Measurements from ENCODE around the gene HPCA.
"Not testable (repeated sequence)": the region's sequence is repeated elsewhere in the genome, so short reads cannot be mapped to it uniquely, and the experiment has no call there.

The HPCA gene

DNA sequence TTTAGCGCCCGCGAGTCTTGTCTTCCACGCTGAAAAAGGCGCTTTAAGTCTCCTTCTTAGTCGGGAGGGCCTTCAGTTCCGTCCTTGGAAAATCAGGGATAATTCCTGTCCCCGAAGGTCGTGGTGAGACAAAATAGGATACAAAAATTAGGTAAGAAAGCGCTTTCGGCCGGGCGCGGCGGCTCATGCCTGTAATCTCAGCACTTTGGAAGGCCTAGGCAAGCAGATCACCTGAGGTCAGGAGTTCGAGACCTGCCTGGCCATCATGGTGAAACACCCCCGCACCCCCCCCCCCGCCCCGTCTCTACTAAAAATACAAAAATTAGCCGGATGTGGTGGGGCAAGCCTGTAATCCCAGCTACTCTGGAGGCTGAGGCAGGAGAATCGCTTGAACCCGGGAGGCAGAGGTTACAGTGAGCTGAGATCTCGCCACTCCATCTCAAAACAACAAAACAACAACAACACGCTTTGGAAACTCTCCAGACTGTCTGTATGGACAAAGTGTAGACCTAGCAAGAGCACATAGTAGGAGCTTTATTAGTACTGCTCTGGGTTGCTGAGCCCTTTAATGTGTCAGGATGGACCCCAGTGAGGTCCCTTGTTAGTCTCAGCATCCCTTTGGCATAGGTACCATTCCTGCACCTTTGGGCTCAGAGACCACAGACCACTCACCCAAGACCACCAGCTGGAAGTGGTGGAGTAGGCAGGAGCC, 15.7 kb downstream of the HPCA start:
- peak overlapping the region; percentile 71 for H3K4me3 ChIP-seq (ENCODE audit: control insufficient read depth, low read depth, low read length)
- TF ChIP-seq, protein P1, sequence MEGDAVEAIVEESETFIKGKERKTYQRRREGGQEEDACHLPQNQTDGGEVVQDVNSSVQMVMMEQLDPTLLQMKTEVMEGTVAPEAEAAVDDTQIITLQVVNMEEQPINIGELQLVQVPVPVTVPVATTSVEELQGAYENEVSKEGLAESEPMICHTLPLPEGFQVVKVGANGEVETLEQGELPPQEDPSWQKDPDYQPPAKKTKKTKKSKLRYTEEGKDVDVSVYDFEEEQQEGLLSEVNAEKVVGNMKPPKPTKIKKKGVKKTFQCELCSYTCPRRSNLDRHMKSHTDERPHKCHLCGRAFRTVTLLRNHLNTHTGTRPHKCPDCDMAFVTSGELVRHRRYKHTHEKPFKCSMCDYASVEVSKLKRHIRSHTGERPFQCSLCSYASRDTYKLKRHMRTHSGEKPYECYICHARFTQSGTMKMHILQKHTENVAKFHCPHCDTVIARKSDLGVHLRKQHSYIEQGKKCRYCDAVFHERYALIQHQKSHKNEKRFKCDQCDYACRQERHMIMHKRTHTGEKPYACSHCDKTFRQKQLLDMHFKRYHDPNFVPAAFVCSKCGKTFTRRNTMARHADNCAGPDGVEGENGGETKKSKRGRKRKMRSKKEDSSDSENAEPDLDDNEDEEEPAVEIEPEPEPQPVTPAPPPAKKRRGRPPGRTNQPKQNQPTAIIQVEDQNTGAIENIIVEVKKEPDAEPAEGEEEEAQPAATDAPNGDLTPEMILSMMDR (conservative IDR thresholded peaks at IDR 0.05; ENCODE audit: control insufficient read depth, insufficient read depth, low read depth, low read length) = no peak
- DNase-seq (ENCODE audit: low read depth) = no peak

DNA sequence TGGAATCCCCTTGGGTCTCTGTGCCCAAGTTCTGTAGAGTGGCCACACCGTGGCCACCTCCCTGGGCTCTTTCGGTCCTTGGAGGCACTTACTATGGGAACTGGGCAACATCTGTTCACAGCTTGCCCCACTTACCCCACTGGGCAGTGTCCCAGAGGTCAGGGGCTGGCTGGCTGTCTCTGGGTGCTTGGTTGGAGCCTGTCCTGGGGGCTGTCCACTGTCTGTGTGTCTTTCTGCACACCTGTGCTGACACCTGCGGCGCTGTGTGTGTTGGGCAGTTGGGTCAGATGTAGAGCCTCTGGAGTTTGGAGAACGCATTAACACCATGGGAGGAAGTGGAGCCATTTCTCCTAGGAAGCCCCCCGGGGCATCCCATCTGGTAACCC, 16.2 kb downstream of the HPCA start:
- TF ChIP-seq, protein P1 (conservative IDR thresholded peaks at IDR 0.05; ENCODE audit: control insufficient read depth, insufficient read depth, low read depth, low read length) = no peak
- no peak overlapping the region for H3K4me3 ChIP-seq (ENCODE audit: control insufficient read depth, low read depth, low read length)
- DNase-seq (ENCODE audit: low read depth) = no peak

DNA sequence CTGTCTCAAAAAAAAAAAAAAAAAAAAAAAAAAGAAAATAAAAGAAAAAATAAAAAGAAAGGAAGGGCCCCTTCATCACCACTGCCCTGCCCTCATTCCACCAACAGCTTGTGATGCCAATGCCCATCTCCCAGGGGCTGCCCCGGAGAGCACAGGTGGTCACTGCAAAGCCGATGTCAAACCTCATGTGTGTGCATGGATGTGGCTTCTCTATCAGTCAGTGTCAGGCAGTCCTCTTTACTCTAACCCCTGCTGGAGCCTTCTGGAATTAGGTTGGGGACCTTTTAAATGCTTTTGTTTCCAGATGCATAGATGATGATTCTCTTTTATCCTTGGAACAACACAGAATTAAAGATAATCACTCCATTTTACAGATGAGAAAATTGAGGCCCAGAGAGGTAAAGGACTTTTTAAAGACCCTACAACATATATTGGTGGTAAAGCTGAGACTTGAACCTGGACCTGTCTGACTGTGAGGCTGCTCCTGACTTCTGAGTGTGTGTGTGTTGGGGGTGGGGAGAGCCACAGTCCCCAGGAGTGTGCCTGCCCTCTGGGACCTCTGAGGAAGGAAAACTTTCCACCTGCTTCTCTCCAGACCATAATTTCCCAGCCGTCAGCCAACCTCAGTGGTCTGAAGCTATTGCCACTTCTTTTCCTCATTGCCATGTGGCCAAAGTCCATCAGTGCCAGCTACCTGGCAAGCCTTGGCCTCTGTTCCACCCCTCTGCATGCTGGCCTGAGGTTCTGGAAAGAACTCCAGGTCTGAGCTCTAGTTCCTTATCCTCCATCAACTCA, 17.9 kb downstream of the HPCA start:
- H3K4me3 ChIP-seq (ENCODE audit: control insufficient read depth, low read depth, low read length) = no peak overlapping the region
- TF ChIP-seq, protein P1 (conservative IDR thresholded peaks at IDR 0.05; ENCODE audit: control insufficient read depth, insufficient read depth, low read depth, low read length) = no peak
- DNase-seq (ENCODE audit: low read depth) = no peak

DNA sequence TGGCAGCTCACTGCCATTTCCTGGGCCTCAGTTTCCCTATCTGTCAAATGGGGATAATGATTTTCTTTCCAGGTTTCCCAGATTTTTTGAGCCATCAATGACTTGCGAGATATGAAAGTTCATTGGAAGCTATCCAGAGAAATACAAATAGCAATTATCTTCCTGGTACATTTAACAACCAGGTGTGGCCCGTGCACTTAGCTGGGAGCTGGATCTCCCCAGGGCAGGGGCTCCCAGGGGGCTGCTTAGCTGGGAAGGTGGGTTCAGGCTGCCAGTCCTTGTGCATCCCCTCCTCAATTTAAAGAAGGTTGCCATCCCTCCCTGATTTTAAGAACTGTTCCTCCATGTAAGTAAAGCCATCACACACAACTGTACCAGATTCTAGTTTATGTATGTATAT, 18.5 kb downstream of the HPCA start:
- TF ChIP-seq, protein P1 (conservative IDR thresholded peaks at IDR 0.05; ENCODE audit: control insufficient read depth, insufficient read depth, low read depth, low read length) = no peak
- no peak for DNase-seq (ENCODE audit: low read depth)

DNA sequence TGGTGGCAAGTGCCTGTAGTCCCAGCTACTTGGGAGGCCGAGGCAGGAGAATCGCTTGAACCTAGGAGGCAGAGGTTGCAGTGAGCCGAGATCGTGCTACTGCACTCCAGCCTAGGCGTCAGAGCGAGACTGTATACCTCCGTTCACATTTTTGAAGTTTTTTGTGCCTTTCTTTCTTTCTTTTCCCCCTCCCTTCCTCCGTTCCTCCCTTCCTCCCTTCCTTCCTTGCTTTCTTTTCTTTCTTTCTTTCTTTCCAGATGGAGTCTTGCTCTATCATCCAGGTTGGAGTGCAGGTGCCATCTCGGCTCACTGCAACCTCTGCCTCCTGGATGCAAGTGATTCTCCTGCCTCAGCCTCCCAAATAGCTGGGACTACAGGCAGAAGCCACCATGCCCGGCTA, 19.3 kb downstream of the HPCA start:
- not testable (repeated sequence) for DNase-seq (ENCODE audit: low read depth); H3K4me3 ChIP-seq (ENCODE audit: control insufficient read depth, low read depth, low read length)

More for the DNA sequence above, 18.5 kb downstream of the HPCA start:
- H3K4me3 ChIP-seq (ENCODE audit: control insufficient read depth, low read depth, low read length) = no peak overlapping the region

DNA sequence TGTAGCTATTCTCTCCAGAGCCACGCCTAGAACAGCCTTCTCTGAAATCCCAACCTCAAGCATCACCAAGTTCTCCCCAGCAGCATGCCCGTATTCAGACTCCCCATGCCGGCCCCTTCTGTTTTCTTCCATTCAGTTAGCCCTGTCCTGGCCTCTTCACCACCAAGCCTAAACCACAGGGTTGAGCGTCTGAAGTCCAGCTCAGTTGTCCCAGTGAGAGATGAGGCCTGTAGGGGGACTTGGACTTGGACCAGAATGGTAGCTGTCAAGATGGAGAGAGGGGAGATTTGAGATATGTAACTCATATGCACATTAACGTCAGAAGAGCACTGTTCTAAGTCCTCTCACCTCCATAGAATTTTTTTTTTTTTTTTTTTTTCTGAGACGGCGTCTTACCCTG, 20.4 kb downstream of the HPCA start:
- DNase-seq (ENCODE audit: low read depth) = no peak
- H3K4me3 ChIP-seq (ENCODE audit: control insufficient read depth, low read depth, low read length) = no peak overlapping the region
- TF ChIP-seq, protein P1 (conservative IDR thresholded peaks at IDR 0.05; ENCODE audit: control insufficient read depth, insufficient read depth, low read depth, low read length) = no peak

DNA sequence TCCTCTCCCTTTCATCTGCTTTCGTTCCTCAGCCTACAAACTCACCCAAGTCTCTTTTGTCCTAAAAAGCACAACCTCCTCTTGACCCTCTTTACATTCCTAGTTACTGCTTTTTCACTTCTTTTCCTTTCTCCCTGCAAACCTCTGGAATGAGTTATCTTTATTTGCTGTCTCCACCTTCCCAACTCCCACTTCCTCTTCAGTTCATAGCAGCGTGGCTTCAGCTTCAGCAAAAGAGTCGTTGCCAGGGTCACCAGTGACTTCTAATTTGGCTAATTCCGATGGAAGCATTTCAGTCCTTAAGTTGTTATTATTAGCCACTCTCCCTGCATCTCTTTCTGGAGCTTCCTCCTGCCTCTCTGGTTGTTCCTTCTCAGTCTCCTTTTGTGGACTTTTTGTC, 21.1 kb downstream of the HPCA start:
- DNase-seq (ENCODE audit: low read depth) = peak; percentile 22
- H3K4me3 ChIP-seq (ENCODE audit: control insufficient read depth, low read depth, low read length) = no peak overlapping the region
- TF ChIP-seq, protein P1 (conservative IDR thresholded peaks at IDR 0.05; ENCODE audit: control insufficient read depth, insufficient read depth, low read depth, low read length) = no peak

All from fibroblast of mammary gland (primary cell).